Stimulated activated CD4-positive, alpha-beta T cell treated with anti-CD3 and anti-CD28 coated beads, Interleukin-15, amount 100 ng/mL, for 1 hour (primary cell): Measurements from ENCODE around the gene MOAP1.
"Not testable (repeated sequence)": the region's sequence is repeated elsewhere in the genome, so short reads cannot be mapped to it uniquely, and the experiment has no call there.

Source experiments
- DNase-seq, 2 donors: peaks; one replicate each; pipeline ENCODE4 v3.0.0-alpha.2; 2020; ENCODE audit warnings: low read depth in 1 of 2, low spot score in 1 of 2

Gene MOAP1

GRCh38 chr14:93184391-93185348 is at the start of gene MOAP1, which contains the start of gene LYSET:
TSS of gene MOAP1 (minus strand) at chr14:93184897. CDS start at chr14:93184242, 655 bp downstream.
TSS of gene LYSET (plus strand) at chr14:93185317. CDS start at chr14:93185406, 89 bp downstream.
- DNase-seq, result peak; percentile 82 to 83

- not testable (repeated sequence) for DNase-seq
Measured at GRCh38 chr14:93233078-93233477, 48.4 kb upstream of the MOAP1 start.

- no peak for DNase-seq
Measured at GRCh38 chr14:93232159-93232558, 47.5 kb upstream of the MOAP1 start.

GRCh38 chr14:93231129-93231979 is 46.7 kb upstream of the MOAP1 start:
- DNase-seq, result no peak

- no peak for DNase-seq
Measured at GRCh38 chr14:93230539-93230938, 45.8 kb upstream of the MOAP1 start.

- DNase-seq, result no peak
Measured at GRCh38 chr14:93228550-93228949, 43.9 kb upstream of the MOAP1 start.

- DNase-seq, result no peak
Measured at GRCh38 chr14:93223565-93223964, 38.9 kb upstream of the MOAP1 start.

GRCh38 chr14:93220509-93220908 is 35.8 kb upstream of the MOAP1 start:
- DNase-seq, result no peak

- no peak for DNase-seq
Measured at GRCh38 chr14:93219103-93219726, 34.5 kb upstream of the MOAP1 start.

- no peak for DNase-seq
Measured at GRCh38 chr14:93214598-93214997, 29.9 kb upstream of the MOAP1 start.

- no peak for DNase-seq
Measured at GRCh38 chr14:93212432-93212831, 27.7 kb upstream of the MOAP1 start.

GRCh38 chr14:93207468-93208308 is 23.0 kb upstream of the MOAP1 start:
- DNase-seq, result no peak

- DNase-seq, result peak; percentile 68 to 75
Measured at GRCh38 chr14:93206793-93207467, 22.2 kb upstream of the MOAP1 start, which contains the start of the genes GON7 and UBR7. TSS of gene GON7 (minus strand) at chr14:93207065. CDS start at chr14:93207037, 28 bp downstream. TSS of gene UBR7 (plus strand) at chr14:93207256. CDS start at chr14:93207292, 36 bp downstream.

- DNase-seq, result no peak
Measured at GRCh38 chr14:93201155-93201704, 16.5 kb upstream of the MOAP1 start.

GRCh38 chr14:93200553-93200952 is 15.9 kb upstream of the MOAP1 start:
- no peak for DNase-seq

- DNase-seq, result no peak
Measured at GRCh38 chr14:93199031-93199430, 14.3 kb upstream of the MOAP1 start.

GRCh38 chr14:93195316-93195999 is 10.8 kb upstream of the MOAP1 start:
- no peak for DNase-seq

- DNase-seq, result no peak
Measured at GRCh38 chr14:93186956-93187355, 2.3 kb upstream of the MOAP1 start.

GRCh38 chr14:93186466-93186865 is 1.8 kb upstream of the MOAP1 start:
- DNase-seq, result no peak
